ENCODE results near the gene AUTS2. TPM values are rescaled to one million over a fixed set of nuclear protein-coding genes. Genes with fewer than 3 reads are reported as not detected.

Gene AUTS2
- total and polyA plus RNA-seq, 4 experiments from 2014 or later, result 3.4 to 35.2 (median 25.5) TPM

DNA sequence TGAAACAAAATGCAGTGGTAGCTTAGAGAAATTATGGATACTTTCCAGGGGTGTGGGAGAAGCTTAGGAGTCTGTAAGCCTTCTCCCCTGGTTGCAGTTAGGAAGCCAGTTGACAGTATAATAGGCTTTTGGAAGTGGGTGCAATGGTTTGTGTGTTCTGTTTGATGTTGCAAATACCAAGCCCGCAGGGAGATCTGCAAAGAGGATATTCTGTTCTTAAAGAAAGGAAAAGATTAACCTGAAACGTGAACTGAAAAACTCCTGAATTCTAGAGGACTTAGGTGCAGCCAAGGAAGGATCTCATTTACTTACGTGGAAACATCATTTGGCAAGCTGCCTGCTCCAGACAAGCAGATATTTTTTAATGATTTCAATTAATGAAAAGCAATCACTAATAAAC is 496.6 kb downstream of the AUTS2 start:
- Mint-ChIP-seq H3K27me3 (peaks cover 0 to 1% of the 10 kb centered on the region in 2 donors), H3K4me3 (no peak overlapping the region), H3K9me3 (no peaks in the 10 kb centered on the region), H3K4me1 (no peaks in the 10 kb centered on the region), H3K36me3 (no peaks in the 10 kb centered on the region), H3K27ac (no peak overlapping the region)
- intact Hi-C loops (cut with micrococcal nuclease), result no loop called here
- H3K36me3 ChIP-seq (ENCODE audit: insufficient read depth, low read length), result no peaks in the 10 kb centered on the region
- ChIA-PET POLR2A (ENCODE audit: partially characterized antibody) (no interaction called here), CTCF (ENCODE audit: partially characterized antibody) (no interaction called here)
- H3K9me3 ChIP-seq (ENCODE audit: control insufficient read depth in 1 of 2, low read length in 2 of 2), result no peaks in the 10 kb centered on the region
- no peak overlapping the region for H3K27ac ChIP-seq (ENCODE audit: low read depth, low read length)
- H3K27me3 ChIP-seq (ENCODE audit: insufficient read depth, low read length), result no peaks in the 10 kb centered on the region
- no peak overlapping the region for H3K4me3 ChIP-seq (ENCODE audit: low read length in 2 of 2)
- DNase-seq, result no peak
- H3K4me1 ChIP-seq (ENCODE audit: insufficient read depth, low read length), result no peaks in the 10 kb centered on the region

DNA sequence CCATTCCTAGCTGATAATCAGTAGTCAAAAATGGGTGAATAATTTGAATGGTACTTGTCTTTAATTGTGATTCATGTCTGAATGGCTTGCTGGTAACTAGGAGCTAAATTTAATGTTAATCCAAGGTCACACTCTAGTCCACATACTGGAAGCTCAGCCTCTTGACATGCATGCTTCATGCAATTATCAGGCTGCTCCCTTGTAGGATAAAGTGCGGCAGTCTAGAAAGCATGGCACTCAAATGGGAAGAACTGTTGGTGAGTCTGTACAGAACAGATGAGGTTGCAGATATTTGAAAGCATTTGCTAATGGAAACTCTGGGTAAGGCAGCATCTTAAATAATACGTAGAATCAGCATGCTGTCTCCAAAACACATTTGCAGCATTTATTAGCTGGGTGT is 499.4 kb downstream of the AUTS2 start:
- H3K36me3 ChIP-seq (ENCODE audit: insufficient read depth, low read length), result no peaks in the 10 kb centered on the region
- H3K27ac Mint-ChIP-seq, result no peak overlapping the region
- H3K27ac ChIP-seq (ENCODE audit: low read depth, low read length), result no peak overlapping the region
- no peaks in the 10 kb centered on the region for H3K9me3 Mint-ChIP-seq
- ChIA-PET POLR2A (ENCODE audit: partially characterized antibody) (no interaction called here), CTCF (ENCODE audit: partially characterized antibody) (no interaction called here)
- no peak overlapping the region for H3K4me3 Mint-ChIP-seq
- no peaks in the 10 kb centered on the region for H3K36me3 Mint-ChIP-seq
- no peaks in the 10 kb centered on the region for H3K4me1 Mint-ChIP-seq
- H3K9me3 ChIP-seq (ENCODE audit: control insufficient read depth in 1 of 2, low read length in 2 of 2), result no peaks in the 10 kb centered on the region
- DNase-seq, result no peak
- H3K27me3 Mint-ChIP-seq, result no peaks in the 10 kb centered on the region
- H3K4me3 ChIP-seq (ENCODE audit: low read length in 2 of 2), result no peak overlapping the region
- no peaks in the 10 kb centered on the region for H3K27me3 ChIP-seq (ENCODE audit: insufficient read depth, low read length)
- intact Hi-C loops (cut with micrococcal nuclease), result no loop called here
- H3K4me1 ChIP-seq (ENCODE audit: insufficient read depth, low read length), result no peaks in the 10 kb centered on the region

DNA sequence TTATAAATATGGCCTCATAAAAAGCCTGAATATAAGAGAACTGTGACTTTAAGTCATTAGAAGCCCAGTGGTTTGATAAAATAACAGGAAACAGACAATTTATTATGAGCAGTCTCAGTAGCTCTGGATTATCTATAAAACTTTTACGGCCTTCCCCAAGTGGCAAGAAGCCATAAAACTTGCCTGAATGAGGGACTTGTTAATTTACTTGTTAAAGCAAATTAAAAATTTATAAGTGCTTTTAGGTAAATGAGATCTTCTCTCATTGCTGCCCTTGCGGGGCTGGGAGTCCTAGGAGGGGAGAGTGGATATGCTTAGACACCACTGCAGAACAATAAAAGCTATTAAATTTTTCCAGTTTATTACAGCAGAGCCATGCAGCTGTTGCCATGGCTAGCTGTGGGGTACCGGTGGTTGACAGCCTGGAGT is 499.9 kb downstream of the AUTS2 start:
- Mint-ChIP-seq H3K36me3 (no peaks in the 10 kb centered on the region), H3K4me1 (no peaks in the 10 kb centered on the region), H3K27me3 (no peaks in the 10 kb centered on the region), H3K27ac (no peak overlapping the region), H3K4me3 (no peak overlapping the region), H3K9me3 (no peaks in the 10 kb centered on the region)
- no peak overlapping the region for H3K4me3 ChIP-seq (ENCODE audit: low read length in 2 of 2)
- H3K36me3 ChIP-seq (ENCODE audit: insufficient read depth, low read length), result no peaks in the 10 kb centered on the region
- H3K27ac ChIP-seq (ENCODE audit: low read depth, low read length), result no peak overlapping the region
- CTCF ChIA-PET (ENCODE audit: partially characterized antibody), result no interaction called here
- no peaks in the 10 kb centered on the region for H3K9me3 ChIP-seq (ENCODE audit: control insufficient read depth in 1 of 2, low read length in 2 of 2)
- H3K27me3 ChIP-seq (ENCODE audit: insufficient read depth, low read length), result no peaks in the 10 kb centered on the region
- intact Hi-C loops (cut with micrococcal nuclease), result no loop called here
- no peak for DNase-seq
- POLR2A ChIA-PET (ENCODE audit: partially characterized antibody), result no interaction called here
- no peaks in the 10 kb centered on the region for H3K4me1 ChIP-seq (ENCODE audit: insufficient read depth, low read length)

DNA sequence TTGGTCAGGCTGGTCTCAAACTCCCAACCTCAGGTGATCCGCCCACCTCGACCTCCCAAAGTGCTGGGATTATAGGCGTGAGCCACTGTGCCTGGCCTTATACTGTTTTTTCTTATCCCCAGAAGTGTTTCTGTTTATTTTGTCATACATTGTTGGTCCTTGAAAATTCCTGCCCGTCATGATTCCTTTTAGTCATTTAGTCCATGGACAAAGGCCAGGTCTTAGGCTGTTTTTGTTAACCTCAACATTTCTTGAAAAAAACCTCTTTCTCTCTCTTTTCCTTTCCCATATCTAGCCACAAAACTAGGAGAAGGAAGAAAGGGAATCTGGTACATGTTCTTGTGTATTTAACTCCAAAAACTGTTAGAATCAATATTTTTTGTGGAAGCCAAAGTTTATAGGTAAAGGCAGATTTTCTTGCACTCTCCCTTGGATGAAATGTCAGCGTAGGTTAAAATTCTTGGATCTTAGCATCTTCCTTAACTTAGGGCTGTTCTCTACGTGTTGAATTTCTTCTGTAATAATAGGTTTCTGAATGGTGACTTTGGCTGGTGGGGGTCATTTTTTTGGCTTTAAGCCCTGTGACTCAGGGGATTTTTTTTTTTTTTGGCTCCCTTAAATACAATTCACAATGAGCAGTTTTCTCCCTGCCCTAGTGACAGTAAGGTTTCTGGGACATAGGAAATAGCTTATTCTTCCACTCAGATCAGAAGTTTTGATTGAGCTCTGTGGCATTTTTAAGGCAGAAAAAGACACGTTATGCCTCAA is 500.8 kb downstream of the AUTS2 start:
- H3K4me1 ChIP-seq (ENCODE audit: insufficient read depth, low read length), result no peaks in the 10 kb centered on the region
- no peak overlapping the region for H3K27ac Mint-ChIP-seq

DNA sequence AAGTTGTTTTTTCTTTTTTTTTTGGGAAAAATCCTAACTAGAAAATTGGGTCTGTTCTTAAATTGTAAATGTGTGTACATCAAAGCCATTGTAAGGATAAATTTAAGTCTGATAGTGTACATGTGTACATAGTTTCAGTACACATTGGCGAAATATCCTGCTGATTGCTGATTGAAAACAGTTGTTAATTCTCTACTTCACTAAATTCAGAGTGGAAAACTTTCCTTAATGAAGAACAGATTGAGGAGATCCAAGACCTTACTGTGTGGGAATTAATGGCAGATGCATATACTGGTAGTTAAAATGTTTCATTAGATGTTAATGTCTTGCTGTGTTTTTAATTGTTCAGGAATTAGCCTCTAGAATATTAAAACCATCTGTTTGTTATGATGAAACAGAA is 506.0 kb downstream of the AUTS2 start:
- no peaks in the 10 kb centered on the region for H3K27me3 Mint-ChIP-seq
- intact Hi-C loops (cut with micrococcal nuclease), result no loop called here
- no peak overlapping the region for H3K27ac Mint-ChIP-seq
- H3K9me3 Mint-ChIP-seq, result no peaks in the 10 kb centered on the region
- H3K27ac ChIP-seq (ENCODE audit: low read depth, low read length), result no peak overlapping the region
- H3K36me3 Mint-ChIP-seq, result no peaks in the 10 kb centered on the region
- no peaks in the 10 kb centered on the region for H3K9me3 ChIP-seq (ENCODE audit: control insufficient read depth in 1 of 2, low read length in 2 of 2)
- DNase-seq, result no peak
- no peaks in the 10 kb centered on the region for H3K36me3 ChIP-seq (ENCODE audit: insufficient read depth, low read length)
- POLR2A ChIA-PET (ENCODE audit: partially characterized antibody), result no interaction called here
- H3K4me1 Mint-ChIP-seq, result no peaks in the 10 kb centered on the region
- no peaks in the 10 kb centered on the region for H3K27me3 ChIP-seq (ENCODE audit: insufficient read depth, low read length)
- H3K4me3 ChIP-seq (ENCODE audit: low read length in 2 of 2), result no peak overlapping the region
- H3K4me1 ChIP-seq (ENCODE audit: insufficient read depth, low read length), result no peaks in the 10 kb centered on the region
- no peak overlapping the region for H3K4me3 Mint-ChIP-seq
- CTCF ChIA-PET (ENCODE audit: partially characterized antibody), result no interaction called here

More for the DNA sequence above, 500.8 kb downstream of the AUTS2 start:
- no peak overlapping the region for H3K27ac ChIP-seq (ENCODE audit: low read depth, low read length)
- POLR2A ChIA-PET (ENCODE audit: partially characterized antibody), result no interaction called here
- CTCF ChIA-PET (ENCODE audit: partially characterized antibody), result interaction anchor here (0.7 kb wide), 1 partner anchor 1637 kb away, joined by 3 read pairs; no protein-coding TSS in a partner anchor
- Mint-ChIP-seq H3K36me3 (no peaks in the 10 kb centered on the region), H3K27me3 (no peaks in the 10 kb centered on the region), H3K4me1 (no peaks in the 10 kb centered on the region), H3K4me3 (no peak overlapping the region), H3K9me3 (no peaks in the 10 kb centered on the region)
- no peaks in the 10 kb centered on the region for H3K27me3 ChIP-seq (ENCODE audit: insufficient read depth, low read length)
- no peak overlapping the region for H3K4me3 ChIP-seq (ENCODE audit: low read length in 2 of 2)
- H3K36me3 ChIP-seq (ENCODE audit: insufficient read depth, low read length), result no peaks in the 10 kb centered on the region
- no peaks in the 10 kb centered on the region for H3K9me3 ChIP-seq (ENCODE audit: control insufficient read depth in 1 of 2, low read length in 2 of 2)
- no peak for DNase-seq
- intact Hi-C loops (cut with micrococcal nuclease), result no loop called here

DNA sequence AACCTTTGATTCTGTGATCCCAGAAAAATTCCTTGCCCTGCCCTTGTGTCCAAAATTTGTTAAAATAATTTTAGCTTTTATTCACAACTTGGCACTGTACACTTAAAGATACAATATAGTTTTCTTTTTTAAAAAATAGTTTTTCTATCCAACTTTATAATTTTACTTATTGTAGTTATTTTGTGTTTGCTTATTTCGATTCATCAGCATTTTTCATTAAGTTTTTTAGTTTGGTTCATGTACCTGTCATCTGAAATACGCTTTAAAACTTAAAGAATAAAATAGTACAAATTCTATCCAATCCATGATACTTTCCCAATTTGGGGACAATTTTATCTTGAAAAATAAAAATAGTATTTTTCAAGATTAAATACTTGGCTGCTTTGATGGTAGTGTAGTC is 514.8 kb downstream of the AUTS2 start:
- H3K4me3 ChIP-seq (ENCODE audit: low read length in 2 of 2), result no peak overlapping the region
- no peaks in the 10 kb centered on the region for H3K36me3 Mint-ChIP-seq
- ChIA-PET POLR2A (ENCODE audit: partially characterized antibody) (no interaction called here), CTCF (ENCODE audit: partially characterized antibody) (no interaction called here)
- no peak for DNase-seq
- no peak overlapping the region for H3K4me3 Mint-ChIP-seq
- no peak overlapping the region for H3K27ac Mint-ChIP-seq
- peaks cover 0 to 2% (median 0%) of the 10 kb centered on the region in 8 donors for H3K9me3 Mint-ChIP-seq
- H3K4me1 ChIP-seq (ENCODE audit: insufficient read depth, low read length), result no peaks in the 10 kb centered on the region
- H3K36me3 ChIP-seq (ENCODE audit: insufficient read depth, low read length), result no peaks in the 10 kb centered on the region
- no peaks in the 10 kb centered on the region for H3K27me3 ChIP-seq (ENCODE audit: insufficient read depth, low read length)
- H3K4me1 Mint-ChIP-seq, result peaks cover 0 to 4% (median 0%) of the 10 kb centered on the region in 4 donors
- intact Hi-C loops (cut with micrococcal nuclease), result no loop called here
- no peaks in the 10 kb centered on the region for H3K9me3 ChIP-seq (ENCODE audit: control insufficient read depth in 1 of 2, low read length in 2 of 2)
- no peaks in the 10 kb centered on the region for H3K27me3 Mint-ChIP-seq
- H3K27ac ChIP-seq (ENCODE audit: low read depth, low read length), result no peak overlapping the region

DNA sequence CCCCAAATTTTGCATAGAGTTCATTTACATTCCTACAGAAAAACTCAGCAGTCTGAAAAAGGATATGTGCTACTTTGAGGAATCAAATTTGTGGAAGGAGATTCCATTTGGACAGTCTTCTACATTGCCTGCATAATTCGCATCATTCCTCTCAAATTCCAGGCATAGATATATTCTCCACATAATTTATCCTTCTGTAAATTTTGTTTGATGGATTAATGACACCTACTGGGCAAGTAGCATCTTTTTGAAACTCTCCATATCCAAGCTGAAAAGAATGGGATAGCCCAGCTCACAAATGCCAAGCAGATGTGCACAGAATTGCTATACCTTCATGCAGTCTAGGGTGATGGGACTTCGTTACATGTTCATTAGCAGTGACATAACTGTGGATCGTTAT is 515.3 kb downstream of the AUTS2 start:
- ChIA-PET CTCF (ENCODE audit: partially characterized antibody) (no interaction called here), POLR2A (ENCODE audit: partially characterized antibody) (no interaction called here)

More for the DNA sequence above, 515.3 kb downstream of the AUTS2 start:
- no peak overlapping the region for H3K27ac Mint-ChIP-seq
- Histone ChIP-seq H3K27ac (ENCODE audit: low read depth, low read length) (no peak overlapping the region), H3K4me1 (ENCODE audit: insufficient read depth, low read length) (no peaks in the 10 kb centered on the region), H3K27me3 (ENCODE audit: insufficient read depth, low read length) (no peaks in the 10 kb centered on the region), H3K4me3 (ENCODE audit: low read length in 2 of 2) (no peak overlapping the region), H3K9me3 (ENCODE audit: control insufficient read depth in 1 of 2, low read length in 2 of 2) (no peaks in the 10 kb centered on the region), H3K36me3 (ENCODE audit: insufficient read depth, low read length) (no peaks in the 10 kb centered on the region)
- H3K4me3 Mint-ChIP-seq, result no peak overlapping the region
- intact Hi-C loops (cut with micrococcal nuclease), result no loop called here
- H3K9me3 Mint-ChIP-seq, result peaks cover 0 to 2% (median 0%) of the 10 kb centered on the region in 8 donors
- H3K4me1 Mint-ChIP-seq, result peaks cover 0 to 4% (median 0%) of the 10 kb centered on the region in 4 donors
- DNase-seq, result no peak
- no peaks in the 10 kb centered on the region for H3K36me3 Mint-ChIP-seq
- no peaks in the 10 kb centered on the region for H3K27me3 Mint-ChIP-seq

All from CD4-positive, alpha-beta memory T cell (primary cell).